Cardiac fibroblast (primary cell): ENCODE measurements around the gene CRB2.
A peak's percentile ranks its signal among the peaks of the same experiment; 100 is the strongest.

Source experiments
- DNase-seq, 2 donors: peaks; one replicate each; pipeline versions ENCODE4 v3.0.0 to v3.0.0-alpha.2; 2010; ENCODE audit warnings: low read depth in 2 of 2
- H3K4me3 ChIP-seq, 2 donors: replicated peaks in 1 of 2; 1 replicate in 1 of 2; 2 replicates in 1 of 2; pipeline ENCODE4 v1.5.1; 2011; ENCODE audit warnings: low read depth in 2 of 2, low read length in 2 of 2, mild to moderate bottlenecking in 2 of 2, moderate library complexity in 1 of 2
- CTCF ChIP-seq: IDR thresholded peaks from one replicate; pipeline ENCODE4 v1.5.1; 2011; ENCODE audit warnings: low read depth, mild to moderate bottlenecking, low read length, inconsistent platforms

CRB2 gene

GRCh38 chr9:123359546-123359945, 3.5 kb downstream of the CRB2 start:
- no peak for TF ChIP-seq CTCF
- H3K4me3 ChIP-seq, result no peak overlapping the region
- no peak for DNase-seq

- peak in 1 of 2 donors; percentile 23 for DNase-seq
Measured at GRCh38 chr9:123360161-123361085, 4.4 kb downstream of the CRB2 start.

GRCh38 chr9:123361086-123361730, 5.2 kb downstream of the CRB2 start:
- DNase-seq, result no peak
- TF ChIP-seq CTCF, result no peak
- no peak overlapping the region for H3K4me3 ChIP-seq

More at GRCh38 chr9:123360161-123361085, 4.4 kb downstream of the CRB2 start:
- no peak overlapping the region for H3K4me3 ChIP-seq
- no peak for TF ChIP-seq CTCF

GRCh38 chr9:123361731-123362510, 5.9 kb downstream of the CRB2 start:
- no peak for DNase-seq
- no peak overlapping the region for H3K4me3 ChIP-seq
- TF ChIP-seq CTCF, result no peak

- no peak overlapping the region for H3K4me3 ChIP-seq
- no peak for DNase-seq
- no peak for TF ChIP-seq CTCF
Measured at GRCh38 chr9:123362856-123363255, 6.9 kb downstream of the CRB2 start.

GRCh38 chr9:123364241-123364824, 8.3 kb downstream of the CRB2 start:
- DNase-seq, result peak; percentile 36 to 73
- TF ChIP-seq CTCF, result no peak
- H3K4me3 ChIP-seq, result no peak overlapping the region
